MCF 10A (cell line): ENCODE measurements around the gene RAPGEFL1. TPM values are rescaled to one million over a fixed set of nuclear protein-coding genes. Genes with fewer than 3 reads are reported as not detected.

ENCODE experiments used
- BruUV-seq: library from RNA; stranded (reverse); fragments of 400-500 nt; replicated peaks from 2 replicates; lab custom pipeline; 2021; lab: Mats Ljungman, UMichigan
- CTCF ChIA-PET: fragments of 300-600 bp; sonication (Branson Sonifier 250); formaldehyde crosslinking; extraction: SDS; loops from one replicate; lab custom pipeline; 2021; ENCODE audit warnings: antibody characterized with exemption, inconsistent platforms; lab: Yijun Ruan, JAX
- POLR2A ChIA-PET: fragments of 300-600, 350-650 bp; sonication (Branson Sonifier 250); formaldehyde crosslinking; extraction: SDS; loops from one replicate; lab custom pipeline; 2020; ENCODE audit warnings: antibody characterized with exemption, inconsistent platforms; lab: Yijun Ruan, JAX
- DNase-seq: peaks from one replicate; pipeline ENCODE4 v3.0.0-alpha.2; 2018; ENCODE audit not compliant: unreplicated experiment
- H3K27ac Mint-ChIP-seq: one replicate; pipeline ENCODE4 v1.8.0; 2022; ENCODE audit warnings: mild to moderate bottlenecking, low read depth, mixed read lengths; ENCODE audit not compliant: unreplicated experiment
- H3K27me3 Mint-ChIP-seq: one replicate; pipeline ENCODE4 v1.8.0; 2022; ENCODE audit warnings: mixed read lengths; ENCODE audit not compliant: insufficient read depth, unreplicated experiment
- H3K36me3 Mint-ChIP-seq: one replicate; pipeline ENCODE4 v1.8.0; 2022; ENCODE audit warnings: mild to moderate bottlenecking, moderate library complexity, mixed read lengths; ENCODE audit not compliant: insufficient read depth, unreplicated experiment
- H3K4me1 Mint-ChIP-seq: one replicate; pipeline ENCODE4 v1.8.0; 2022; ENCODE audit warnings: mixed read lengths; ENCODE audit not compliant: insufficient read depth, unreplicated experiment
- H3K4me3 Mint-ChIP-seq: one replicate; pipeline ENCODE4 v1.8.0; 2022; ENCODE audit warnings: mild to moderate bottlenecking, moderate library complexity, mixed read lengths; ENCODE audit not compliant: unreplicated experiment
- H3K9me3 Mint-ChIP-seq: one replicate; pipeline ENCODE4 v1.8.0; 2022; ENCODE audit warnings: mixed read lengths; ENCODE audit not compliant: unreplicated experiment
- CTCF ChIP-seq: fragments of 200-600 bp; IDR thresholded peaks from one replicate; pipeline ENCODE4 v1.8.0; 2022; ENCODE audit warnings: antibody characterized with exemption, mild to moderate bottlenecking; ENCODE audit not compliant: unreplicated experiment
- intact Hi-C: fragments of 100-400 bp; cut with micrococcal nuclease; formaldehyde crosslinking; loops from 2 replicates; pipeline ENCODE4 v1.14.1; 2022
- total RNA-seq: library from RNA; stranded (reverse); gene quantifications from 2 replicates; pipeline ENCODE4 v1.2.3, GENCODE V29; 2022

RAPGEFL1 gene
- total RNA-seq, 1 experiment from 2014 or later, result 5.6 TPM

- Mint-ChIP-seq H3K36me3 (peaks cover 72% of the 10 kb centered on the region), H3K9me3 (no peaks in the 10 kb centered on the region), H3K27me3 (no peaks in the 10 kb centered on the region), H3K4me1 (peaks cover 19% of the 10 kb centered on the region), H3K4me3 (no peak overlapping the region), H3K27ac (no peak overlapping the region)
- no peak for DNase-seq
- BruUV-seq, result no TSS peak
- POLR2A ChIA-PET, result interaction anchor here (0.7 to 1.3 kb wide), 4 partner anchors 9 to 33 kb away, joined by 3 to 4 read pairs (median 3); partner anchors contain the start of gene CASC3
- no peak for TF ChIP-seq CTCF
- intact Hi-C loops, result no loop called here
- CTCF ChIA-PET, result interaction anchor here (0.6 to 0.9 kb wide), 5 partner anchors 16 to 98 kb away, joined by 3 to 13 read pairs (median 4); no protein-coding TSS in a partner anchor
Measured at GRCh38 chr17:40173091-40173777, 4.0 kb upstream of the RAPGEFL1 start.

- Mint-ChIP-seq H3K27me3 (no peaks in the 10 kb centered on the region), H3K4me3 (no peak overlapping the region), H3K4me1 (peaks cover 16% of the 10 kb centered on the region), H3K36me3 (peaks cover 67% of the 10 kb centered on the region), H3K9me3 (no peaks in the 10 kb centered on the region), H3K27ac (no peak overlapping the region)
- TF ChIP-seq CTCF, result no peak
- BruUV-seq, result no TSS peak
- intact Hi-C loops, result no loop called here
- no peak for DNase-seq
- CTCF ChIA-PET, result interaction anchor here (0.6 to 0.9 kb wide), 5 partner anchors 16 to 99 kb away, joined by 3 to 13 read pairs (median 4); no protein-coding TSS in a partner anchor
- POLR2A ChIA-PET, result interaction anchor here (0.7 to 1.3 kb wide), 3 partner anchors 8 to 31 kb away, joined by 3 read pairs; no protein-coding TSS in a partner anchor
Measured at GRCh38 chr17:40173778-40174135, 3.5 kb upstream of the RAPGEFL1 start.

GRCh38 chr17:40174514-40174913 is 2.8 kb upstream of the RAPGEFL1 start:
- Mint-ChIP-seq H3K27me3 (no peaks in the 10 kb centered on the region), H3K4me3 (no peak overlapping the region), H3K4me1 (peaks cover 16% of the 10 kb centered on the region), H3K9me3 (no peaks in the 10 kb centered on the region), H3K27ac (no peak overlapping the region), H3K36me3 (peaks cover 60% of the 10 kb centered on the region)
- ChIA-PET CTCF (interaction anchor here (0.6 to 2.6 kb wide), 2 partner anchors 61 to 92 kb away, joined by 3 to 11 read pairs; no protein-coding TSS in a partner anchor), POLR2A (interaction anchor here (0.6 to 6.9 kb wide), 6 partner anchors 10 to 131 kb away, joined by 3 to 65 read pairs (median 10); partner anchors contain the start of gene CASC3)
- no peak for DNase-seq
- intact Hi-C loops, result no loop called here
- TF ChIP-seq CTCF, result no peak
- BruUV-seq, result no TSS peak
